Stimulated activated CD8-positive, alpha-beta memory T cell treated with anti-CD3 and anti-CD28 coated beads, Interleukin-4, amount 100 ng/mL, for 48 hours (primary cell): ENCODE data around the gene DNAI4.
"Not testable (repeated sequence)": the region's sequence is repeated elsewhere in the genome, so short reads cannot be mapped to it uniquely, and the experiment has no call there.

Source experiments
- DNase-seq: peaks from one replicate; pipeline ENCODE4 v3.0.0-alpha.2; 2020

The DNAI4 gene

DNA sequence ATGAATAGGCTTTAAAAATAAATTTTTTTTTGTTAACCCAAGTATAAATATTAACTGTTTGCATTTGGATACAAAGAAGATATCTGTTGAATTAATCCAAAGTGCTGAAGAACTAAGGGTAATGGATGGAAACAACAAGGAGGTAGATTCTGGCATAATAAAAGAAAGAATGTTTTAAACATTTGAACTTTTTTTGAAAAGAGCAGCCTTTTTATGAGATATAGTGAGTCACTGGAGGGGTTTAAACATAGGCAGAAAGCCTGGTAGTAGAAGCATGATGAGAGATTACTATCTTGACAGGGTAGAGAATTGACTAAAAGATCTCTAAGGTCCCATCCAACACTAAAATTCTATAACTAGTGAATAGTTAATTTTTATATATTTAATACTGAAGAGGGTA, 2.9 kb upstream of the DNAI4 start:
- DNase-seq = no peak

DNA sequence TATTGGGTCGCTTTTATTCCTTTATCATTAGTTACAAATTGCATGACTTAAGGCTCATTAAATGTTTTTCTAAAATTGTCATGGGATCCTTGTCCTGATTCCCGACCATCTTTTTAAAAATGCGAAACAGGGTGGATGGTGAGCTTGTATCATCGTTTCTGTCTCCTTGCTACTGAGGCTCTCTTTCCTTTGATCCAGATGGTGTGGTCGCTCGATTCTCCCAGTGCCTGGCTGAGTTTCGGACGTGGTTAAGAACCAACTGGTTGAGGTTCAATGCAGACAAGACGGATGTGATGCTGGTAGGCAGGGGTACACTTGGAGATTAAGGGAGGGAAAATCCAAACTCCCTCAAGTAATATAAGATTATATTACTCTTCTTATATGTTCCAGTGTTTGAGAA, 1.3 kb upstream of the DNAI4 start:
- DNase-seq = no peak

DNA sequence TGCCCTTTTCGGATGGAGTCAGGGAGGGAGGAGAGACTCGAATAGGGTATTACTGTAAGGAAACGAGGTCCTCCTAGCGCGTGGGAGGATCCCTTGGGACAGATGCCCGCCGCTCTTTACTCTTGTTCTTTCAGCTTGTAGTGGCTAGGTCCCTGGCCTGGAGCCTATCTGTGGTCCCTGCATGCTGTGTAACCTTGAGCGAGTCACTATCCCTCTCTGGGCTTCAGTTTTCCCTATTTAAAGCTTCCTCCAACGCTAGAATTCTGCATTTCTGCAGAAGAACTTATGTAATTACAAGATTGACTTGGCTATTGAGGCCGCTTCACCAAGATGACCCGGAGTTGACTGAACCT, 878 bp upstream of the DNAI4 start:
- DNase-seq = no peak

DNA sequence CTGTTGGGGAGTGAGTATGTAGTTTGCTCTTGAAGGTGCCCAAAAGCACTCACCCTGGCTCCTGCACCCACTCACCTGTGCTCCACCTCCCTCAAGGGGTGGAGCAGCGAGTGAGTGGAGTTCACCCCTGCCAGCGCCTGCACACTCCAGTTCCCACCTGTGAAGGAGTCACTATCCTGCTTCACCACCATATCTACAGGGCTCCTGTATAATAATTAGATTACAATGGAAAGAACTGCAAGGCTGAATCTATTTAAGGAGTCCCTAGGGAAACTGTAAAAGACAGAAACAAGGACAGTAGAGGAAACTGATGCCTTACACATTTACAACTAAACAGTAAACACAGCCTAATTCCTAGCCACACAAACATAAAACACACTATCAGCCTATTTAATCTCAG, 4.1 kb downstream of the DNAI4 start:
- DNase-seq = no peak

DNA sequence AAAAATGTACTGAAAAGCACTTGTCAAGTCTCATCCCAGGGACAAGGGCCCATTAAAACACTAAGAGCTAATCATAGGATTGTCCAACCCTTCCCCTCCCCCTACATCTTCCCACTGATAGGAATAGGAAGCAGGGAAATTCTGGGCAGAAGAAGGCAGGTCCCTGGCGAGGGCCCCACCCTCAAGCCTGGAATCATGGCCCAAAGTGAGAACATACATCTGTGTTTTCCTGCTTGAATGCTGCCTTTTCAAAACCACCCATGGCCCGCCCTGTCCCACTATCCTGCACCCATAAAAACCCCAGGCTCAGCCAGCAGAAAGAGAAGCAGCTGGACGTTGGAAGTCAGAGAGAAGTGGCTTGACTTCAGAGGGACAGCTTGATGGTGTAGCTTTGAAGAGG, 4.8 kb downstream of the DNAI4 start:
- DNase-seq = no peak

DNA sequence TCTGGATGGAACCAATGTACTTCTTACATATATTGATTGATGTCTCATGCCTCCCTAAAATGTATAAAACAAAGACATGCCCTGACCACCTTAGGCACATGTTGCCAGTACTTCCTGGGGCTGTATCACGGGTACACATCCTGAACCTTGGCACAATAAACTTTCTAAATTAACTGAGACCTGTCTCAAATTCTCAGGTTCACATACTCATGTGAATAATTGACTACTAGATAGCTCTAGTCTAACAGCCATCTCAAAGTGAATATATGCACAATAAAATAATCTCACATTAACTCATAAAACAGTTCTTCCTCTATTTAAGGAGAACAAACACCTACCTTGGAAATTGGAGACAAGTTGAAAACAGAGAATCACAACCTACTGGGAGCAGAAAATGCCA, 5.6 kb downstream of the DNAI4 start:
- no peak for DNase-seq

DNA sequence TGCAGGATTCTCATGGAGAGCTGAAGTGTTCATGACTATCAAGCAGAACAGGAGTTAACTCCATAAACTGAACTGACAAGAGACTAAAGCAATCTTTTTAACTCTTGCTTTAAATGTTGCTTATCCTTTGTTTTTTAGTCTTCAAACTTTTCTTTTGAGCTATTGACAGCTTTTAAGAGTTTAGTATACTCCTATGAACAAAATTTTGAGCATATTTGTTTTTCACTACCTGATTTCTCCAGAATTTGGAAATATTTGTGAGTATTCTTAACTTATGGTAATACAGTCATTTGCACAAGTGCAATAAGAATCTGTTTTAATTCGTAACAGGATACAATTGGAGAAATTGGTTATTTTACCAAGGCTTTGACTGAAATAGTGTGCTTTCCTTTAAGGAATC, 7.2 kb downstream of the DNAI4 start:
- no peak for DNase-seq

DNA sequence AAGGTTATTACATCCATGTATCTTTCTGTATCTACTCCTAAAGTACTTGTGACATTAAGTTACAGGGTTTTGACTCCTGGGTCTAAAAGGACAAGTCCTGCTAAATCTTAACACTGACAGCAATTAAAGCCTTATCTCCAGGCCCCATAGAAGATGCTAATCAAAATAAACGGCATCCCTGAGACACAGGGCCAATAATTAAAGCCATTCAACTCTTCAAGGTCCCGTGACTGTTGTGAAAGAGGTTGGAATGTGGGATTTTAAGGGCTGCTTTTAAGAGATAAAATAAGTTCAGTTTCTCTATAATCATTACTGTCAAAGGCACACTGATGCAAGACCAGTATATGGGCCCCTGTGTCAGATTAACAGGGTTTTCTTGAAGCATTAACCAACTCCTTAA, 8.3 kb downstream of the DNAI4 start:
- no peak for DNase-seq

DNA sequence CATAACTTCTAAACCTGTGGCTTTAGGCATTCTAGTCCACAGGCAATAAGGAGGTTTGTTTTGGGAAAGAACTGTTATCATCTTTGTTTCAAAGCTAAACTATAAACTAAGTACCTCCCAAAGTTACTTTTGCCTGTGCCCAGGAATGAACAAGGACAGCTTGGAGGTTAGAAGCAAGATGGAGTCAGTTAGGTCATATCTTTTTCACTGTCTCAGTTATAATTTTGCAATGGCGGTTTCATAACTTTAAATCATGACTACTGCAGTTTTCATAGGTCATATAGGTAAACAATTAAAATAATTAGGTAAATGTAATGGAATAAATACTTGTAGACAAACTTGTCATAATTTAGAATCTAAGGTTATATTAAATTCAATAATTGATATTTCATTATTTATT, 9.5 kb downstream of the DNAI4 start:
- DNase-seq = not testable (repeated sequence)

DNA sequence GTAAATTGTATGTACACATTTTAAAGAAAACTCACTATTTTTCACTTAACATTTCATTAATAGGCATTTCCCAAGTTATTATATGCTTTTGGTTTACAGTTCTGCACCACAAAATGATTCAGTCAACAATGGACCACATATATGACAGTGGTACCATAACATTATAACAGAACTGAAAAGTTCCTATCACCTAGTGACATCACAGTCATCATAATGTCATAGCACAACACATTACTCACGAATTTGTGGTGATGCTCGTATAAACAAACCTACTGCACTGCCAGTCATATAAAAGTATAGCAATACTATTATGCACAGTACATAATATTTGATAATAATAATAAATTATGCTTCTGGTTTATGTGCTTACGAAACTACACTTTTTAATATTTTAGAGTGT, 30.9 kb downstream of the DNAI4 start:
- DNase-seq = no peak

DNA sequence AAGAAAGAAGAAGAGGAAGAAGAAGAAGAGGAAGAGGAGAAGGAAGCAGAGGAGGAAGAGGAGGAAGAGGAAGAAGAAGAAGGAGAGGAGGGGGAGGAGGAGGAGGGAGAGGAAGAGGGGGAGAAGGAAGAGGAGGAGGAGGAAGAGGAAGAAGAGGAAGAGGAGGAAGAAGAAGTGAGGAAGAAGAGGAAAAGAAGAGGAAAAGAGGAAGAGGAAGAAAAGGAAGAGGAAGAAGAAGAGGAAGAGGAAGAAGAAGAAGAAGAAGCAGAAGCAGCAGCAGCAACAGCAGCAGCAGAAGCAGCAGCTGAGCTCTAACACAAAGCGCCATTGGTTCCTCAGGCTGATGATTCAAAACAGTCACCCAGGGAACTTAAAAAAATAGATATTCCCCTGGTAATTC, 34.0 kb downstream of the DNAI4 start:
- DNase-seq = no peak

DNA sequence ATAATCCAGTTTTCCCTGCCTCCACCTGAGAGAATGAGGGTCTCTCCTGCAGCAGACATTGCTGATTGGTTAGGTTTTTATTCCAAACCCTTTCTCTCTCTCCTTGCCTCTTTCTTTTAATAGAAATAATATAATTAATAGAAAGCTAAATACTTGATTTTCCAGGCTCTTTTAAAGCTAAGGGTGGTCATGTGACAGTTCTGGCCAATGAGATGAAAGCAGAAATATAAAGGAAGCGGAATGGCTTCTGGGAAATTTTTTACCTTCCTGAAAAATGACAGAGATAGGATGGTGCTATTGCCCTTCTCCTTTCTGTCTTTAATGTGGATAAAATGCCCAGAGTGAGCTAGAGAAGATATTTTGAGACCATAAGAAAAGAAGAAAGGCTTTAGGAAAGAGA, 35.6 kb downstream of the DNAI4 start:
- DNase-seq = no peak

DNA sequence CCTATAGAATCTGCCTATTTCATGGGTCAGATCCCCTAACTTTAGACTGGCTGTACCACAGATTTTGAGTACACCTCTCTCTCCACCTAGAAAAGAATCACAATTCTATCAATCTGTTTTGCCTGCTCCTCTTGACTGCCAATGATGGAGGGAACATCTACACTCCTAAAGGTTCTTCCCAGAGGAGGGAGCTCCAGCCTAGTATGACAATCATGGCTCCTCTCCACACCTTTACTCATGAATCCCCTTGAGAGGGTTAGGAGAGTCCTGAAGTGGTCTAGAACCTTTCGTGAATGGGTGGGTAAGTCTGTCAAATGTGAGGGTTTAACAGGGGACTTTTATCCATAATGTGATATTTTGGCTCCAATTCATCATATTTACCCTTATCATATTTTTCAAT, 48.0 kb downstream of the DNAI4 start:
- DNase-seq = no peak

DNA sequence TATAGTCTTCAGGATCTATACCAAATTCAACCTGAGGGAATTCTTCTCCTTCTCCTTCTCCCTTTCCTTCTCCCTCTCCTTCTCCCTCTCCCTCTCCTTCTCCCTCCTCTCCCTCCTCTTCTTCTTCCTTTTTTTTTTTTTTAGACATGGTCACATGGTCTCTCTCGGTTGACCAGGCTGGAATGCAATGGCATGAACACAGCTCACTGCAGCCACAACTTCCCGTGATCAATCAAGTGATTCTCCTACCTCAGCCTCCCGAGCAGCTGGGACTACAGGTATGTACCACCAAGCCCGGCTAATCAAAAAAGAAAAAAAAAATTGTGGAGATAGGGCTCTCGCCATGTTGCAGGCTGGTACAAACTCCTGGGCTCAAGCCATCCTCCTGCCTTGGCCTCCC, 51.5 kb downstream of the DNAI4 start:
- no peak for DNase-seq

DNA sequence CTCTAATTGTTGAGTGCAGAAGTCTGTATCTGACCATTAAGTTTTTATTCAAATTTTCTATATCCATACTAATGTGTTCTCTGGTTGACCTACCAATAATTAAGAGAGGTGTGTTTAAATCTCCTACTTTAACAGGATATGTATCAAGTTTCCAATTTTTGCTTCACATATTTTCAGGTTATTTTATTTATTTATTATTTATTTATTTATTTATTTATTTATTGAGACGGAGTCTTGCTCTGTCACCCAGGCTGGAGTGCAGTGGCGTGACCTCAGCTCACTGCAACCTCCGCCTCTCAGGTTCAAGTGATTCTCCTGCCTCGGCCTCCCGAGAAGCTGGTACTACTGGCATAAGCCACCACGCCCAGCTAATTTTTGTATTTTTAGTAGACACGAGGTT, 52.6 kb downstream of the DNAI4 start:
- DNase-seq = not testable (repeated sequence)

DNA sequence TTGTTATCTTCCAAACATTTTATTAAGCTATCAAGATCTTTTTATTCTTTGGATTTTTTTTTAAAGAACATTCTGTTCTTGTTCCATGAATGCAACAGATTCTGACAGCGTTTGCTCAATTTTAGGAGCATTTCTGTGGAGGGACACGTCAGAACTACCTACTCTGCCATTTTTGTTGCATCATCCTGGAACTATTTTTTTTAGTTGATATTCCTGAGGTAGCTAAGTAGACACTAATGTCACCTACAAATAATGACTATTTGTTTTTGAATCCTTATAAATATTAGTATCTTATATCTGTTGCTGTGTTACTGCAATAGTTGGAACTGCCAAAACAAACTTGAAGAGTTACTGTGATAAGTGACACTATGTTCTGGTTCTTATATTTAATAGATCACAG, 57.2 kb downstream of the DNAI4 start:
- DNase-seq = no peak

DNA sequence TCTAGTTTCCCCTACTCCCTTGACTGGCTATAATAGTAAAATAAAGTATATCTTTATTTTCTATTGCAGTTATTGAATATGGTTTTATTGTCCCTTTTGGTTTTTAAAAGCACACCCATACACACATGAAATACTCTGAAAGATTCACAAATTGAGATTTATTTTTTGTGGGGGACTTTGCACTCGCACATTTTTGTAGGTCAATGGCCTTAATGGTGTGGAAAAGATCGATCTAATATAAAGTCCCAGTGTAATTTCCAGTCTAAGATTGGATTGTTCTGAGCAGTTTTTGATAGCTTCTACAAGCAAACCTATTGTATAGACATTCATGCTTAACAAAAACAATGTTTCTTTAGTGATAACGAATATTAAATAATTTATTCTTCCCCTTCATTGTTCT, 64.1 kb downstream of the DNAI4 start:
- no peak for DNase-seq

DNA sequence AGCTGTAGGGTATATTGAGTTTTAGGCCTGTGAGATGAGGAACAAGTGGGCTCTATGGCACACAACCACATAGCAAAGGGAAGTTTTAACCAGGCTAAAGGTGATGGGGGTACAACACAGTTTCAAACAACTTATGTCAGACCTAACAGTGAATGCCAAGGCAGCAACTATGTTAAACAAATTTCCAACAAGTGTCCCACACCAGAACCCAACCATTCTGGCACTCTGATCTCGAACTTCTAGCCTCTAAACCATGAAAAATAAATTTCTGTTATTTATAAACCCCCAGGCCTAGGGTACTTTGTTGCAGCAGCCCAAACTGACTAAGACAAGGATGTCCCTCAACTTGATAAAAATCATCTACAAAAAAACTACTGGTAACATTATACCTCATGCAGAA, 71.3 kb downstream of the DNAI4 start:
- DNase-seq = no peak

DNA sequence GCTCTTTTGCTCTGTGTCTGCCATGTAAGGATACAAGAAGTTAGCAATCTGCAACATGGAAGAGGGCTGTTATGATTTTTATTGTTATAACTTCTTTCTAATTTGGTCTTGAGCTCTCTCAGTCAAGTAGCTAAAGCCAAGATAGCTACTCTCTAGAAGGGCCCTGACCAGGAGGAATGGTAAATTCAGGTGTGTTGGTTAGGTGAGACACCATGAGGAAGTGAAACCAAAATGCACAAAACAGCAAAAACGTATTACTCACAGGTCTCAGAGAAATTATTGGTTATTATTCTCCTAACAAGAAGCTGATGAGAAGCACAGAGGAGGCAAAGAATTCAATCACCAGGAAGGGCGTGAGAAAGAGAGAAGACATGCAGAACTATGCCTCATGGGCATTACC, 71.8 kb downstream of the DNAI4 start:
- no peak for DNase-seq

DNA sequence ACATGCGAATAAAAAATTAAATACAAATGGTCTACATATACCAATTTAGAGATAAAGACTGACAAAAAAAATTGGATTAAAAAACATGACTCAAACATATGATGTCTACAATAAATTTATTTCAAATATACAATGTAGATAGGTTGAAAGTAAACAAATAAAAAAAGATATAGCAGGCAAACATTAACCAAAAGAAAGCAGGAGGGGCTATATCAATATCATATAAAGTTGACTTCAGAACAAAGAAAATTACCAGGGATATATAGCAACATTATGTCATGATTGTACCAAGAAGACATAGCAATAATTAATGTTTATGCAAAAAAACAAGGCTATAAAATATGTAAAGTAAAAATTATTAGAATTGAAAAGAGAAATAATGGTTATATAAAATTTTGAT, 73.7 kb downstream of the DNAI4 start:
- DNase-seq = no peak

DNA sequence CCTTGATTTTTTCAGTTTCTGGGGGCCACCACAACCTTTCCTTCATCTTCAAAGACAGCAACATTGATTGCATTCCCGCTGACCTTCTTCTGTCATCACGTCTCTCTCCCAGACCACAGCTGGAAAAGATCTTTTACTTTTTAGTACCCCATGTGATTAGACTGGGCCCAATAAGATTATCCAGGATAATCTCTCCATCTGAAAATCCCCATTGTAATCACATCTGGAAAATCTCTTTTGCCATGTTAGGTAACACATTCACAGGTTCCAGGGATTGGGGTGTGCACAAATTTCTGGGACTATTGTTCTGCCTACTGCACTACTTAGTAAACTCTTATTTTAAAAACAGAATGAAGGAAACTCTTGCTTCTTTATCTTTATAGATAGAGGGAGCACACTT, 76.5 kb downstream of the DNAI4 start:
- no peak for DNase-seq

DNA sequence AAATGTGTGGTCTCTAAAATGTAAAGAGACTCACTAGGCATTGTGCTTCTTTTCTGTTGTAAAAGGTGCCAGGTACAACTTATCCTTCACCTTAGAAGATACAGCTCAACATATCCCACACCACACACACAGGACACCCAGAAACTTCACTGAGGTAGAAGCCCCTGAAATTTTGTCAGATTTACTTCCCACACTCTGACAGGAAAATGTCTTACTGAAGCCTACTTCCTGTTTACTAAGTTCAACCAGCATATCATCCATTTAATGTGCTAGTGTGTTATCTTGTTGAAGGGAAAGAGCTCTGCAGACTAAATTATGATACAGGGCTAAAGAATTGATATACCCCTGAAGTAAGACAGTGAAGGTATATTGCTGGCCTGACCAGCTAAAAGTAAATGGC, 83.7 kb downstream of the DNAI4 start:
- no peak for DNase-seq

DNA sequence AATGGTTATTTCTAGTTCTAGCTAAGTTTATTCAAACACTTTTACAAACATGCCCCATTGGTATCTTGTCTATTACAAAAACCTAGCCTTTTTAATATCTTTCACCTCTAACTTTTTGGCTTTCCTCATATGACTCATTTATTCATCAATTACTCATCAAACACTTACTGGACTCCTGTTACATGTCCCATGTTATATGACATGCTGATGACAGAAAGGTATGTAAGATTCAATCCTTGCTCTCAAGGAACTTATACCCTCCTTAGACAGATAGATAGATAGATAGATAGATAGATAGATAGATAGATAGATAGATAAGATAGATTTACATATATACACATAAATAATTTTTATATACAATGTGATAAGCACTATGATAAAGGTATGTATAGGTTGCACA, 89.7 kb downstream of the DNAI4 start:
- DNase-seq = no peak

DNA sequence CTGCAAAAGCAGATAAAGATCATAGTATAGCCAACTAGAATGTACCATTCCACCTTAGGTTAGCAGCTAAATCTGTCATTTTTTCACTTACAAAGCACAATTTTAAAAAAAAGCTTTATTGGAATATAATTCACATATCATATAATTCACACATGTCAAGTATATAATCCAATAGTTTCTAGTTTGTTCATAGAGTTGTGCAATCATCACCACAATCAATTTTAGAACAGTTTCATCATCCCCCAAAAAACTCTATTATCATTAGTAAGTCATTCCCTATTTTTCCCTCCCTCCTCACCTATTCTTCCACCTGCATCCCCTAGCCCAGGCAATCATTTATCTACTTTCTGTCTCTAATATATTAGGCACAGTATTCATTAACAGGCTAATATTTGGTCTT, 91.5 kb downstream of the DNAI4 start:
- DNase-seq = no peak

DNA sequence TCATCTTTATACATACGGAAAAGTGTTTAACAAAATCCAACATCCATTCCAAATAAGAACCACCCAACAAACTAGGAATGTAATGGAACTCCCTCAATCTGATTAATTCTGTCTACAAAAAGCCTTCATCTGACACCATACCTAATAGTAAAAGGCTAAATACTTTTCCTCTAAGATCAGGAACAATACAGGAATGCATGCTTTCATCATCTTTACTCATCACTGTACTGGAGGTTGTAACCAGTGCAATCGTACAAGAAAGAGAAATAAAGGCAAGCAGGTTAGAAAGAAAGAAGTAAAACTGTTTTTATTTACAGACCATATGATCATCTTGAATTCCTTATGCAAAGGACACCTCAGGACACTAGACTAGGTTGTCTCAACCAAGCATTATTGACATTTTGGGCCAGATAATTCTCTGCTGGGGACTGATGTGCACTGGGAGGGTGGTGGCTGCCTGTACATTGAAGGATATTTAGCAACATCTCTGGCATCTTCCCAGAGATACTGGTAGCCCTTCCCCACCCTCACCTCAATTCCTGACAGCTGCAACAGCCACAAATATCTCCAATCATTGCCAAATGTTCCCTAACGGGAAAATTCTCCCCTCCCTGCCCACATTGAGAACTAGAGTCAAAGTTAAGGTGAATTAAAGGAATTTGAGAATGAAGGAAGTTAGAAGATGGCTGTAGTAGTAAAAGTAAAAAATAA, 93.0 kb downstream of the DNAI4 start:
- DNase-seq = no peak

DNA sequence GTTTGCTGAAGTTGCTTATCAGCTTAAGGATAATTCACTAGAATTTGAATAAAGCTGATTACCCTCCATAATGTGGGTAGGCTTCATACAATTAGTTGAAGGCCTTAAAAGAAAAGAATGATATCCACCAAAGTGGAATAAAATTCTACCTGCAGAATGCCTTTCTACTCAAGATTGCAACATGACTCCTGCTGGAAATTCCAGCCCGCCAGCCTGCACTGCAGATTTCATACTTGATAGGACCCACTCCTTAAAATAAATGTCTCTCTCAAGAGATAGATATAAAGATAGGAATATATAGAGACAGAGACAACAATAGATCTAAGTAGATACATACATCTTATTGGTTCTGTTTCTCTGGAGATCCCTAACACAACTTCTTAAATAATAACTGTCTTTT, 99.9 kb downstream of the DNAI4 start:
- no peak for DNase-seq
